HG02970 (cell line): ENCODE data around the gene TAS2R50.
"Not testable (repeated sequence)": the region's sequence is repeated elsewhere in the genome, so short reads cannot be mapped to it uniquely, and the experiment has no call there.

Experiments
- ATAC-seq: cut with Tn5 transposase; IDR thresholded peaks from one replicate; pipeline ENCODE4 v1.9.1; 2021; ENCODE audit warnings: mild to moderate bottlenecking, moderate library complexity, moderate number of reproducible peaks; ENCODE audit not compliant: unreplicated experiment, low FRiP score

Gene TAS2R50, protein sequence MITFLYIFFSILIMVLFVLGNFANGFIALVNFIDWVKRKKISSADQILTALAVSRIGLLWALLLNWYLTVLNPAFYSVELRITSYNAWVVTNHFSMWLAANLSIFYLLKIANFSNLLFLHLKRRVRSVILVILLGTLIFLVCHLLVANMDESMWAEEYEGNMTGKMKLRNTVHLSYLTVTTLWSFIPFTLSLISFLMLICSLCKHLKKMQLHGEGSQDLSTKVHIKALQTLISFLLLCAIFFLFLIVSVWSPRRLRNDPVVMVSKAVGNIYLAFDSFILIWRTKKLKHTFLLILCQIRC

DNA sequence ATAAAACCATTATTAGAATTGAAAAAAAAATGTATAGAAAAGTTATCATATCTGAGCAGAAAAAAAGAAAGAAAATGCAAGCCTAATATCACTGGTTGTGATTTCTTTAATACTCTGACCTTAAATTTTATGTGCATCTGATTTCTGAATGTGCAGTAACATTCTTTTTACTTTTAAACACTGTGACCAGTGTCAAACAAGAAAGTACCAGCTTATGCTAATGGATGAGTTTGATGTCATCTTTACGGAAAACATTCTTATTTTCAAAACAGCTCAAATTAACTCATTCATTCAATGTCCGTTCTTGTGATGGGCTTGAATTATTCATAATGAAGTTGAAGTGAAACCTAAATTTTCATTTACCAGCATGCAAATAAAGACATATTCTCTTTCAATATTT lies at the start of gene TAS2R50:
Gene TAS2R50 (minus strand): TSS at position 101 of the 400 bp plus-strand sequence. CDS start 52 bp downstream, at position 49.
- no peak for ATAC-seq

DNA sequence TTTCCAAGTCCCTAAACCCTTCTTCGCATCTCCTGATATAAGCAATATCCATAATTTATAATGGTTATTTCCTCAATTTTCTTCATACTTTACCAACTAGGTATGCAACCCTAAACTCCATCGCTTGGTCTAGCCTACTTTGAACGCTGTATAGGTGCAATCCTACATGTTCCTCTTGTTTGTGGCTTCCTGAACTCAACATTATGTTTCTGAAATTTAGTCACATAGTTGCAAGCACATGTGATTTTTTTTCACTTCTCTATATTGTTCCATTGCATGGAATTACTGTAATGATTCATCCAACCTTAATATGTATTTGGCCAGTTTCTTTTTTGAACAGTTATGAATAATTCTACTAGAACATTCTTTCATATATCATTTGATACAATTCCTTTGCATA lies 47.2 kb upstream of the TAS2R50 start:
- not testable (repeated sequence) for ATAC-seq

DNA sequence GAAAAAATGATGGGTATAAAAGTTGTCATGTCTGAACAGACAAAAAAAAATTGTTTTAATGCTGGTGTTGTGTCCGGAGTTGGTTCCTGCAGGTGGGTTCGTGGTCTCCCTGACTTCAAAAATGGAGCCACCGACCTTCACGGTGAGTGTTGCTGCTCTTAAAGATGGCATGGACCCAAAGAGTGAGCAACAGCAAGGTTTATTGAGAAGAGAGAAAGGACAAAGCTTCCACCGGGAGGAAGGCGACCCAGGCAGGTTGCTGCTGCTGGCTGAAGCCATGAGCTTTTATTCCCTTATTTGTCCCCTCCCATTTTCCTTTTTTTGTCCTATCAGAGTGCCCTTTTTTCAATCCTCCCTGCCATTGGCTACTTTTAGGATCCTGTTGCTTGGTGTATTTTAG lies 44.6 kb upstream of the TAS2R50 start, which contains the start of gene TAS2R31:
Gene TAS2R31 (minus strand): TSS at position 101 of the 400 bp plus-strand sequence. CDS start 72 bp downstream, at position 29.
- no peak for ATAC-seq

DNA sequence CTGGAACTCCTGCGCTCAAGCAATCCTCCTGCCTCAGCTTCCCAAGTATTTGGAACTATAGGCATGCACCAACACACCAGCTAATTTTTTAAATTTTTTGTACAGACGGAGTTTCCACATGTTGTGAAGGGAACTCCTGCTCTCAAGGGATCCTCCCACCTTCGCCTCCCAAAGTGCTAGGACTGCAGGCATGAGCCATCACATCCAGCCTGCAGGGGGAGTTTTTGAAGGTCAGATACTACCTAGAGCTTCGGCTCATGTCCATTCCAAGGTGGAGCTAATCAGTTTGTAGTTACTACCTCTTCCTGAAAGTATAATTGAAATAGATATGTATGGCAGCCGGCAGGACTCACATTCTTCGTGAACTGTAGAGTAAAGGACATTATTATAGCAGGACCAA lies 39.4 kb upstream of the TAS2R50 start:
- ATAC-seq = no peak

DNA sequence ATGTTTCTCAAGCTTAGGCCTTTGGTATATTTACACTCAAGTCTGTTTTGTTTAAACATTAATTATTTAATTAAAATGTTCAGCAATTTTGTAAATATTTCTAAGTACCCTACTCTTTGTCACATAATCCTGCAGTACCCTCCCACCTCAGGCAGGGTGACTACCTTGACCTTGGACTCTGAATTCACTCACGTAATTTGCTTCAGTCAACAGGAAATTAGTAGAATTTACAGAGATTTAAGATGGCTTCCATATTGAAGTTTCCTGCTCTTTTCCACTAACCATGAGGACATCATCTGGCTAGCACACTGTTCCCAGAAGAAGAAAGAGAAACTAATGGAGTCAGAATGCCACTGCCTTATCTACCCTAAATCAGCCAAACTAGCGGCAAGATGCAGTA lies 36.7 kb upstream of the TAS2R50 start:
- ATAC-seq = no peak

DNA sequence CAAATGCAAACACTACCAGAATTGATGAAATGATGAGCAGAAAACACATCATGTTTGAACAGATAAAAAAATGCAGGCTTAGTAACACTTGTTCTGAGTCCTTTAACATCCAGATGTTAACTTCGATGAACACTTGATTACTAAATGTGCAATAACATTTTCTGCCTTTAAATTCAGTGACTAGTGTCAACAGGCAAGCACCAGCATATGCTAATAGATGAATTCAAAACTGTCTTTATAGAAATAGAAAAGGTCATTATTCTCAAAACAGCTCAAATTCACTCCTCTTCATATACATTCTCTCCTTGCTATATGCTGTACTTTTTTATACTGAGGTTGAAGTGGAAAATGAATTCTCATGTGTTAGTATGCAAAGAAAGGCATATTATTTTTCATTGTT lies 35.8 kb upstream of the TAS2R50 start, which contains the start of gene TAS2R19:
Gene TAS2R19 (minus strand): TSS at position 101 of the 400 bp plus-strand sequence. CDS start 49 bp downstream, at position 52.
- no peak for ATAC-seq

DNA sequence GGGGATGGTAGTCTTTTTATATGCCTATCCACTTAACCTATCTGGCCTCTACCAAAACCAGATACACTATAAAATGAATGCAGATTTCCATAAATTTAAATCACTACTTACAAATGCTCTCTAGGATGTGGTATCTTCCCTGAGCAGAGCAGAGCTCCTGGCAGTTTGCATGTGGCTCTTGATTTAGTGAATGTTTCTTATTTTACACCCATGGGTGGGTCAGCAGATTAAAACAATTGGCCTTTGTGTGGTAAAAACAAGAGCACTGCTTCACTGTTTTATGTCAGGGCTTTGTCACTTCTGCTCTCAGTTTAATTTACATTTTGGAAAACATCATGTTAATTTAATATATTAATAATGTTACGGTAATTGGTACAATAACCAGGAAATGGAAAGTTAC lies 30.2 kb upstream of the TAS2R50 start:
- no peak for ATAC-seq

DNA sequence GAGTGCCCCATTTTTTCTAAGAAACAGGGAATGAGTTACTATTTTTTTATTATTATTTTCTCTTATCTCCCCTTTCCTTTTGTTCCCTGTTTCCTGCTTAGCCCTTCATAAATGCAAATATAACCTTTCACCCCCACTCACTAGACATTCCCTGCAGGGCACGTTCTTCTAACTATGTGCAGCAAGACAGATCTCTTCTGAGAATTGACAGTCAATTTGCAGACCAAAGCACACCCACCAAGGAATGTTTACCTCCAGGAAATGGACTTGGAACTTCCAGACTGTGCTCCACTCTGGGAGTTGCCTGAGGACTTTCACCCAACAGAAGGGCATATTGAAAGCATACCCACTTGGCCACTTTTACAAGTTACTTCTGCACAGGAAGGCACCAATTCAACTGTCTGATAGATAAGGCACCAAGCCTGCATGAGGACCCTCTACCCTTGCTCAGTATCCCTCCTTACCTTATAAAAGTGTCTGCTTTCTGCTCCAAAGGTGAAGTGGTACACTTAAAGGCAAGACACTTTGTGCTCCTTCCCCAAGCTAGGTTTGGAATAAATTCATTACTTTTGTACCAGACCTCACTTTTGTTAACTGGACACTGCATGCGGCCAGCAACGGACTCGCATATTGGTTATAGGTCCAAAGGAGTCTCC lies 29.2 kb upstream of the TAS2R50 start:
- no peak for ATAC-seq

DNA sequence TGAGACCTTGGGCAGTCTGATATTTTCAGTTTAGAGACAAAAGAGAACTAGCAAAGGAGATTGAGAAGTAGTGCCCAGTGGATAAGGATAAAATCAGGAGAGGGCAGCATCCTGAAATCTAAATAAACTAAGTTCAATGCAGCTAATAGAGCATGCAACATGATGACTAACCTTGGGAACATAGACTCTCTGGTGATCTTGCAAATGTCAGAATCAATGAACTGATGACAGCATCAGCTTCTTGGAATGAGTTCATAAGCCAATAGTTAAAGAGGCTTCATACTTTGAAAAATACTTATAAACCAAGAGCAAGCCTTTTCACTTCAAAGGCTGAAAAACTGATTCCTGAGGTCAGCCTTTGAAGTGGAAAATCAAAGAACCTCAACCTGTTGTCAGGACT lies 27.5 kb upstream of the TAS2R50 start:
- no peak for ATAC-seq

DNA sequence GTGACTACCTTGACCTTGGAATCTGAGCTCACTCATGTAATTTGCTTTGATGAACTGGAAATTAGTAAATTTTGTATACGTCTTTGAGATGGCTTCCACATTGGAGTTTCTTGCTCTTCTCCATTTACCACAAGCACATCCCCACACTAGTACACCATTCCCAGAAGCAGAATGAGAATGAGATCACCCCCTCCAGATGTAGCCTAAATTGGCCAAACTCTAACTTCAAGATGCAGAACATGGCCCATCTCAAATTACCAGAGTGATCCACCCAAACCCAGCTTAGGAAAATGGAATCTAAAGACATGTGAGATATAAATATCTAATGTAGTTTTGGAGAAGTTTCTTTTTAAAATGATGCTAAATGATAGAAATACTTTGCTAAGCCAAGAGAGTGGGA lies 20.9 kb upstream of the TAS2R50 start:
- no peak for ATAC-seq

DNA sequence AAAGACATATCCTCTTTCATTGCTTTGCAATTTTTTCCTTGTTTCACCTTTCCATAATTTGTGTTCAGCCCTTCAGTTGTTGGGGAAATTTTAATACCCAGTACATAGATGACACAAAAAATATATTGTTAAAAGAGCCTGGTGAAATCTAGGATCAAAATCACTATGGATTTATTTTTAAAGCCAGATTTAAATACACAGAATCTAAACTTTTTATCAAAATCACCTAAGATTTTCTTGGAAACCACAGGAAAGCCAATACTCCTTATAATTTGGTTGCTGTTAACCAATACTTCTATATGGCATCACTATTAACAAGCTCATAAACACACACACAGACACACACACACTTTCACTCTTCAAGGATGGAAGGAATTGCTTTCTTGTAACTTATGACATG lies 11.5 kb upstream of the TAS2R50 start, which contains the start of gene TAS2R20:
Gene TAS2R20 (minus strand): TSS at position 101 of the 400 bp plus-strand sequence. CDS start 429 bp downstream, outside the sequence.
- no peak for ATAC-seq

DNA sequence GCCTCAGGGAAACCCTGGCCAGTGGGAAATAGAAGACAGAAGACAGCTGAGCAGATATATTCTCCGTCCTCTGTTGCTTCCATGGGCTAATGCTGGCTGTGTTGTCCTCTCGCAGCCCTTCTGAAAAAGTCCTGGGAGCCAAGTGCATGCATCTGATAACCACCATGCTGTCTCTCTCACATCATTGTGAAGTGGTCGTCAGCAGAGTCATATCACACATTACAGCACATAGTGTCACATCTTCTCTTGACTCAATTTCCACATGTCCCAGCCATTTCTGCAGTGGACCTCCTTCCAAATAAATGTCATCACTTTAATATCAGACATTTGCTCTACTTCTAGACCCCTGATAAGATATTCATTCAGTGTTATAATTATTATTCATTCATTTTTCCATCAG lies 7.6 kb upstream of the TAS2R50 start:
- ATAC-seq = no peak

DNA sequence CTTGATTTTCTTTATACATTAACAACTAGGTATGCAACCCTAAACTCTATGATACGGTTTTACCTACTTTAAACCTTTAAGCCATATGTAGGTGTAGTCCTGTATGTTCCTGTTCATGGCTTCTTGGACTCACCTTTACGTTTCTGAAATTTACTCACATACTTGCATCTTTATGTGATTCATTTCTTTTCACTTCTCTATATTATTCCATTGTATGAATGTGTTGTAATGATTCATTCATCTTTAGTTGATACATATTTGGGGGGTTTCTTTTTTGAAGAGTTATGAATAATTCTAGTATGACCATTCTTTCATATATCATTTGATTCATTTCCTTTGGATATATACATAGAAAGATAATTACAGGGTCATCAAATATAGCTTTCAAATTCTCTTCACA lies 2.4 kb upstream of the TAS2R50 start:
- ATAC-seq = no peak

DNA sequence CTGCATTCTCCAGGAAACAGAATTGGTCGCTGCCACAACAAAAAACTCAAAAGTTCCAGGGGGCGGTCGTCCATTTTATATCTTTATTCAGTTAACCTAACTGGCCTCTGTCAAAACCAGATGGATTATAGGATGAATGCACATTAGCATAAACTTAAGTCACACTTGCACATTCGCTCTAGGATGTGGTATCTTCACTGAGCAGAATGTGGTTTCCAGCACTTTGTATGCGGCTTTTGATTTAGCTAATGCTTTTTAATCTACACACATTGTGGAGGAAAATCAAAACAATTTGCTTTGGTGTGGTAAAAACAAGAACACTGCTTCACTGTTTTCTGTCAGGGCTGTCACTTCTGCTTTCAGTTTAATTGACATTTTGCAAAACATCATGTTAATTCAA lies 4.5 kb downstream of the TAS2R50 start:
- no peak for ATAC-seq

DNA sequence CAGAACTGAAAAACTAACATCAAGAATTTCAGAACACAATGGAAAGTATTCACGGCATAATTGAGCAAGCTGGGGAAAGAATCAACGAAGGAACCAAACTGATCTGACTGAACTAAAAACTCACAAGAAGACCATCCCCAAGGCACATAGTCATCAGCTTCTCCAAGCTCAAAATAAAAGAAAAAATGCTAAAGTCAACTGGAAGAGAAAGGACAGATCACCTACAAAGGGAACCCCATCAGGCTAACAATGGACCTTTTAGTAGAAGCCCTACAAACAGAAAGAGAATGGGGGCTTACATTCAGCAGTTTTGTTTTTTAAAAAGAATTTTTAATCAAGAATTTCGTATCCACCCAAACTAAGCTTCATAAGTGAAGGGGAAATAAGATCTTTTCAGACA lies 11.7 kb downstream of the TAS2R50 start:
- ATAC-seq = no peak

DNA sequence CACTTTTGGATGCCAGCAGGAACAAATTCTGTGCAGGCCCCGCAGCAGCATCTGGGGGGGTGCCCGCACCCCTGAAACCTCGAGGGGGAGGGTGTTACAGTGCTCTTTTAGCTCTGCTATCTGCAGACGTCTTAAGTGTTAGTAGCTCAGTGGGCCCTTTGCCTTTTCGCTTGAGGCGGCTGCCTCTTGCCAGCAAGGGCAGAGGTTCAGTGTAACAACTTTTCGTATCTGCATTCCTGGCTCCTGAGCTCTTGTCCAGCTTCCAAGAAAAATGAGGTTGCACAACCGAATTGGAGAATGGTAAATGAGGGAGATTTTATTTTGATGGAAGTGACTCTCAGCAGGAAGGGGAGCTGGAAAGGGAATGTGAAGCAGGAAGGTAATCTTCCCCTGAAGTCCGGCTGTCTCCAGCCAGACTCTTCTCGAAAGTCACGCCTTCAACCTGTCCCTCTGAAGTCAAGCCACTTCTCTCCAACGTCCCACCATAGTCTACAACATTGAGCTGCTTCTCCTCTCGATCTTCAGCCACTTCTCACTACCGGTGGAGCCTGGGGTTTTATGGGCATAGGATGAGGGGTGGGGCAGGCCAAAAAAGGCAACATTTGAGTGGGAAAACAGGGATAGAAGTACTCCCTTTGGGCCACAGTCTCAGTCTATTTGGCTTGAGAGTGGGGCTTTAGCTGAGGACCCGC lies 17.8 kb downstream of the TAS2R50 start:
- no peak for ATAC-seq

DNA sequence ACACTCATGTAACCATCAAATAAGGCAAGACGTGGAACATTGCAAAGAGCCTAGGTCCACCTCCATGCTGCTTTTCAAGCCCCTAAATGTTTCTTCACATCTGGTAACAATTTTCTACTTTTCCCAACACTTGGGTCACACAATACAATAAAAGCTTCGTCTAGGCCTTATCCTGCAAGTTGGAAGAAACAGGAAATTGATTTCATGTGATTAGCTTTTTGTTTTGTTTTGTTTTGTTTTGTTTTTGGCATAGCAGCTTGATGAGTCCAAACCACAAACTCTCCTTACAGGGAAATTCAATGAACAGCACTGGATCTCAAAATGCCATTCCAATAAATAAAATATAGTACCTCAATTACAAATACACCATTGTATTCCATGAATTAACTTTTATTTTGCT lies 19.3 kb downstream of the TAS2R50 start:
- no peak for ATAC-seq

DNA sequence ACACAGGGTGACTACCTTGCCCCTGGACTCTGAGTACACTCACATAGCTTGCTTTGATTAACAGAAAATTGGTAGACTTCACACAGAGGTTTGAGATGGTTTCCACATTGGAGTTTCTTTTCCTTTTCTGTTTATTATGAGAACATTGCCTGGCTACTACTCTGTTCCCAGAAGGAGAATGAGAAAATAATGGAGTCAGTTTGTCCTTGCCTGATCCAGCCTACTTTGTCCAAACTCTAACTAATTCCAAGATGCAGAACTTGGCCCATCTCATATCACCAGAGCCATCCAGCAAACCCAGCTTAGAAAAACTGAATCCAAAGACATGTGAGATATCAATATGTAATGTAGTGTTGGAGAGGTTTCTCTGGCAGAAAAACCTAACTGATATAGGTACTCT lies 20.4 kb downstream of the TAS2R50 start:
- ATAC-seq = no peak

DNA sequence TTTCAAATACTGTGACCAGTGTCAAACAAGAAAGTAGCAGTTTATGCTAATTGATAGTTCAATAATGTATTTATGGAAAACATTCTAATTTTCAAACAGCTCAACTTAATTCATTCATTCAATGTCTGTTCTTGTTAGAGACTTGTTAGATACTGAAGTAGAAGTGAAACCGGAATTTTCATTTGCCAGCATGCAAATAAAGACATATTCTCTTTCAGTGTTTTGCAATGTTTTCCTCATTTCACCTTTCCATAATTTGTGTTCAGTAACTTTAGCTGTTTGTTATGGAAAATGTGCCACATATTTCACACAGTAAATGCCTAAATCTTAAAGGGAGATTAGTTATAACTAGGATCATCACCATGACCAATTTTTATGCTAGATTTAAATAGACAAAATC lies 21.2 kb downstream of the TAS2R50 start:
- no peak for ATAC-seq

DNA sequence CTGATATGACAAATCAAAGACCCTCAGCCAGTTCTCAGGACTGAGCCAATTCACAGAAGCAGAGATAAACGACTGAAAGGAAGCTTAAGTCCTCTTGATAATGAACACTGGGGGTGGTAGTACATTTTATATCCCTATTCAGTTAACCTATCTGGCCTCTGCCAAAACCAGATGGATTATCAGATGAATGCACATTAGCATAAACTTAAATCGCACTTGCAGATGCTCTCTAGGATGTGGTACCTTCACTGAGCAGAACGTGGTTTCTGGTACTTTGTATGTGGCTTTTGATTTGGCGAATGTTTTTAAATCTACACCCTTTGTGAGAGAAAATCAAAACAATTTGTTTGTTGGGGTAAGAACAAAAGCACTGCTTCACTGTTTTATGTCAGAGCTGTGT lies 26.5 kb downstream of the TAS2R50 start:
- ATAC-seq = no peak

DNA sequence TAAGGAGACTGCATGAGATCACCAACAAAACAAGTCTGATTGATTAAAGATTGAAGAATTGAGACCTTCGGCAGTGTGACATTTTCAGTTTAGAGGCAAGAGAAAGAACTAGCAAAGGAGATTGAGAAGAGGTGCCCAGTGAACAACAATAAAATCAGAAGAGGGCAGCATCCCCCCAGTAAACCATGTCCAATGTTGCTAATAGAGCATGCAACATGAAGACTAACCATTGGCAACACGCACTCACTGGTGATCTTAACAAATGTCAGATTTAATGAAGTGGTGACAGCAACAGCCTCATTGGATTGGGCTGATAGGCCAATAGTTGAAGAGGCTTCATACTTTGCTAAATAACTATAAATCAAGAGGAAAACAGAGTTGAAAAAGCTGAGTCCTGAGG lies 26.9 kb downstream of the TAS2R50 start:
- no peak for ATAC-seq
